ENCODE measurements around the gene PALLD.

PALLD gene

GRCh38 chr4:168907119-168907698 is 410.4 kb downstream of the PALLD start:
- H2AFZ ChIP-seq (ENCODE audit: low read depth, low read length), result no peak overlapping the region
- ATAC-seq (ENCODE audit: insufficient read depth, low read depth), result peak; percentile 33; the same call in 1 of the 3 replicates
- TF ChIP-seq CTCF (IDR thresholded peaks at IDR 0.05; ENCODE audit: borderline replicate concordance, extremely low read depth, low read length, poor library complexity, severe bottlenecking), result no peak
- TF ChIP-seq EZH2 (IDR thresholded peaks at IDR 0.05; ENCODE audit: borderline replicate concordance, low read depth, low read length, severe bottlenecking), result no peak
- no peak overlapping the region for H3K27ac ChIP-seq (ENCODE audit: low read length)
- no peaks in the 10 kb centered on the region for H3K36me3 ChIP-seq (ENCODE audit: insufficient read depth, low read length)
- no peak for DNase-seq
- no peak overlapping the region for H3K4me2 ChIP-seq (ENCODE audit: insufficient read depth, low read length)
- no peaks in the 10 kb centered on the region for H4K20me1 ChIP-seq (ENCODE audit: insufficient read depth, low read length)
- no peak overlapping the region for H3K4me3 ChIP-seq (ENCODE audit: low read depth in 1 of 2, low read length in 2 of 2)
- no peaks in the 10 kb centered on the region for H3K79me2 ChIP-seq (ENCODE audit: insufficient read depth, low read length)
- H3K9me3 ChIP-seq (ENCODE audit: insufficient read depth, low read length, severe bottlenecking), result no peaks in the 10 kb centered on the region
- no peak overlapping the region for H3K9ac ChIP-seq (ENCODE audit: low read depth, low read length)
- H3K27me3 ChIP-seq (ENCODE audit: insufficient read depth, low read length, poor library complexity), result no peaks in the 10 kb centered on the region
- no peaks in the 10 kb centered on the region for H3K4me1 ChIP-seq (ENCODE audit: insufficient read depth, low read length)

GRCh38 chr4:168908093-168908492 is 411.2 kb downstream of the PALLD start:
- Histone ChIP-seq H2AFZ (ENCODE audit: low read depth, low read length) (no peak overlapping the region), H3K9ac (ENCODE audit: low read depth, low read length) (no peak overlapping the region), H3K4me2 (ENCODE audit: insufficient read depth, low read length) (no peak overlapping the region), H3K27ac (ENCODE audit: low read length) (no peak overlapping the region), H3K27me3 (ENCODE audit: insufficient read depth, low read length, poor library complexity) (no peaks in the 10 kb centered on the region), H4K20me1 (ENCODE audit: insufficient read depth, low read length) (no peaks in the 10 kb centered on the region), H3K79me2 (ENCODE audit: insufficient read depth, low read length) (no peaks in the 10 kb centered on the region), H3K4me1 (ENCODE audit: insufficient read depth, low read length) (no peaks in the 10 kb centered on the region), H3K4me3 (ENCODE audit: low read depth in 1 of 2, low read length in 2 of 2) (no peak overlapping the region), H3K9me3 (ENCODE audit: insufficient read depth, low read length, severe bottlenecking) (no peaks in the 10 kb centered on the region), H3K36me3 (ENCODE audit: insufficient read depth, low read length) (no peaks in the 10 kb centered on the region)
- no peak for TF ChIP-seq CTCF (IDR thresholded peaks at IDR 0.05; ENCODE audit: borderline replicate concordance, extremely low read depth, low read length, poor library complexity, severe bottlenecking)
- no peak for DNase-seq
- no peak for ATAC-seq (ENCODE audit: insufficient read depth, low read depth)

- no peaks in the 10 kb centered on the region for H3K4me1 ChIP-seq (ENCODE audit: insufficient read depth, low read length)
- no peak for TF ChIP-seq EZH2 (IDR thresholded peaks at IDR 0.05; ENCODE audit: borderline replicate concordance, low read depth, low read length, severe bottlenecking)
- no peak for TF ChIP-seq CTCF (IDR thresholded peaks at IDR 0.05; ENCODE audit: borderline replicate concordance, extremely low read depth, low read length, poor library complexity, severe bottlenecking)
- H3K27ac ChIP-seq (ENCODE audit: low read length), result no peak overlapping the region
- DNase-seq (no peak), ATAC-seq (ENCODE audit: insufficient read depth, low read depth) (no peak)
- no peak overlapping the region for H3K4me3 ChIP-seq (ENCODE audit: low read depth in 1 of 2, low read length in 2 of 2)
- H3K27me3 ChIP-seq (ENCODE audit: insufficient read depth, low read length, poor library complexity), result no peaks in the 10 kb centered on the region
- H3K9me3 ChIP-seq (ENCODE audit: insufficient read depth, low read length, severe bottlenecking), result no peaks in the 10 kb centered on the region
- H2AFZ ChIP-seq (ENCODE audit: low read depth, low read length), result no peak overlapping the region
- no peaks in the 10 kb centered on the region for H4K20me1 ChIP-seq (ENCODE audit: insufficient read depth, low read length)
- no peaks in the 10 kb centered on the region for H3K36me3 ChIP-seq (ENCODE audit: insufficient read depth, low read length)
- H3K79me2 ChIP-seq (ENCODE audit: insufficient read depth, low read length), result no peaks in the 10 kb centered on the region
- H3K4me2 ChIP-seq (ENCODE audit: insufficient read depth, low read length), result no peak overlapping the region
- H3K9ac ChIP-seq (ENCODE audit: low read depth, low read length), result no peak overlapping the region
Observed at GRCh38 chr4:168908851-168909273, 412.0 kb downstream of the PALLD start.

GRCh38 chr4:168914095-168914494 is 417.2 kb downstream of the PALLD start:
- TF ChIP-seq EZH2 (IDR thresholded peaks at IDR 0.05; ENCODE audit: borderline replicate concordance, low read depth, low read length, severe bottlenecking) (no peak), CTCF (IDR thresholded peaks at IDR 0.05; ENCODE audit: borderline replicate concordance, extremely low read depth, low read length, poor library complexity, severe bottlenecking) (no peak)

More at GRCh38 chr4:168914095-168914494, 417.2 kb downstream of the PALLD start:
- ATAC-seq (ENCODE audit: insufficient read depth, low read depth), result no peak
- H3K4me3 ChIP-seq (ENCODE audit: low read depth in 1 of 2, low read length in 2 of 2), result no peak overlapping the region
- H3K36me3 ChIP-seq (ENCODE audit: insufficient read depth, low read length), result no peaks in the 10 kb centered on the region
- H3K4me1 ChIP-seq (ENCODE audit: insufficient read depth, low read length), result no peaks in the 10 kb centered on the region
- no peak overlapping the region for H3K9ac ChIP-seq (ENCODE audit: low read depth, low read length)
- no peak for DNase-seq
- no peaks in the 10 kb centered on the region for H3K27me3 ChIP-seq (ENCODE audit: insufficient read depth, low read length, poor library complexity)
- H3K27ac ChIP-seq (ENCODE audit: low read length), result no peak overlapping the region
- H3K9me3 ChIP-seq (ENCODE audit: insufficient read depth, low read length, severe bottlenecking), result no peaks in the 10 kb centered on the region
- H4K20me1 ChIP-seq (ENCODE audit: insufficient read depth, low read length), result no peaks in the 10 kb centered on the region
- no peak overlapping the region for H3K4me2 ChIP-seq (ENCODE audit: insufficient read depth, low read length)
- H2AFZ ChIP-seq (ENCODE audit: low read depth, low read length), result no peak overlapping the region
- H3K79me2 ChIP-seq (ENCODE audit: insufficient read depth, low read length), result no peaks in the 10 kb centered on the region
